Measurements from ENCODE around the gene ANKRD22. TPM values are rescaled to one million over a fixed set of nuclear protein-coding genes. Genes with fewer than 3 reads are reported as not detected.

ANKRD22 gene
- total and polyA plus RNA-seq, 7 donors = 2.4 to 26.9 (median 9.7) TPM; not detected in 4

GRCh38 chr10:88803641-88804040 is 48.0 kb downstream of the ANKRD22 start:
- no peaks in the 10 kb centered on the region for H3K27me3 ChIP-seq
- intact Hi-C loops (cut with DNase I) = no loop called here
- no peak for DNase-seq
- H3K9me3 ChIP-seq = no peaks in the 10 kb centered on the region
- no peak overlapping the region for H3K27ac ChIP-seq
- no peak for TF ChIP-seq CTCF (IDR thresholded peaks at IDR 0.05)
- TF ChIP-seq EP300 (IDR thresholded peaks at IDR 0.05) = no peak
- no peak for TF ChIP-seq POLR2AphosphoS5 (IDR thresholded peaks at IDR 0.05)
- no peak for TF ChIP-seq POLR2A (IDR thresholded peaks at IDR 0.05)
- H3K4me3 ChIP-seq = no peak overlapping the region
- no peaks in the 10 kb centered on the region for H3K36me3 ChIP-seq
- H3K4me1 ChIP-seq = no peaks in the 10 kb centered on the region
- WGBS, 2 donors = 27 to 78% methylated on average over 2 of the region's 2 CpGs

- WGBS, 2 donors = 66 to 80% methylated on average over 2 of the region's 2 CpGs
- TF ChIP-seq POLR2AphosphoS5 (IDR thresholded peaks at IDR 0.05) = no peak
- no peak for TF ChIP-seq EP300 (IDR thresholded peaks at IDR 0.05)
- no peak for TF ChIP-seq CTCF (IDR thresholded peaks at IDR 0.05)
- no peak for TF ChIP-seq POLR2A (IDR thresholded peaks at IDR 0.05)
- DNase-seq = no peak
- intact Hi-C loops (cut with DNase I) = no loop called here
- H3K27me3 ChIP-seq = no peaks in the 10 kb centered on the region
- H3K9me3 ChIP-seq = no peaks in the 10 kb centered on the region
- H3K4me1 ChIP-seq = no peaks in the 10 kb centered on the region
- no peak within 1 kb of the TSS for H3K4me3 ChIP-seq
- no peaks in the 10 kb centered on the region for H3K36me3 ChIP-seq
- no peak within 1 kb of the TSS for H3K27ac ChIP-seq
These were observed 48.9 kb downstream of the ANKRD22 start, which contains the start of gene LIPM for GRCh38 chr10:88802523-88803285. TSS of gene LIPM (plus strand) at chr10:88802730. CDS start at chr10:88802897, 167 bp downstream.

GRCh38 chr10:88800152-88801125 is 51.2 kb downstream of the ANKRD22 start:
- WGBS, 2 donors = 88 to 92% methylated on average over 2 of the region's 2 CpGs
- Histone ChIP-seq H3K4me1 (no peaks in the 10 kb centered on the region), H3K36me3 (no peaks in the 10 kb centered on the region), H3K9me3 (no peaks in the 10 kb centered on the region), H3K4me3 (no peak overlapping the region), H3K27ac (no peak overlapping the region), H3K27me3 (no peaks in the 10 kb centered on the region)
- intact Hi-C loops (cut with DNase I) = no loop called here
- DNase-seq = no peak
- no peak for TF ChIP-seq EP300 (IDR thresholded peaks at IDR 0.05)
- no peak for TF ChIP-seq POLR2AphosphoS5 (IDR thresholded peaks at IDR 0.05)
- TF ChIP-seq CTCF (IDR thresholded peaks at IDR 0.05) = no peak
- TF ChIP-seq POLR2A (IDR thresholded peaks at IDR 0.05) = no peak

GRCh38 chr10:88794731-88795130 is 56.9 kb downstream of the ANKRD22 start:
- WGBS, 2 donors = 80 to 85% methylated on average over 1 of the region's 1 CpG
- no peak for TF ChIP-seq CTCF (IDR thresholded peaks at IDR 0.05)

More at GRCh38 chr10:88794731-88795130, 56.9 kb downstream of the ANKRD22 start:
- intact Hi-C loops (cut with DNase I) = no loop called here
- H3K4me1 ChIP-seq = no peaks in the 10 kb centered on the region
- no peaks in the 10 kb centered on the region for H3K9me3 ChIP-seq
- H3K27ac ChIP-seq = no peak overlapping the region
- H3K27me3 ChIP-seq = no peaks in the 10 kb centered on the region
- H3K4me3 ChIP-seq = no peak overlapping the region
- H3K36me3 ChIP-seq = no peaks in the 10 kb centered on the region
- no peak for DNase-seq

Measured in sigmoid colon (tissue), 7 donors.